ENCODE results near the gene ESYT2. TPM values are rescaled to one million over a fixed set of nuclear protein-coding genes. Genes with fewer than 3 reads are reported as not detected.

Gene ESYT2
- polyA plus RNA-seq, 1 donor (not counting 4 experiments of a cell fraction or from before 2014, with no cell fraction given): 45.9 TPM

- Histone ChIP-seq H3K4me2 (ENCODE audit: control insufficient read depth, extremely low read depth, insufficient read depth, low read depth, low read length) (no peak overlapping the region), H3K27ac (ENCODE audit: control insufficient read depth, insufficient read depth, low read length) (no peak overlapping the region), H3K79me2 (ENCODE audit: control insufficient read depth, insufficient read depth, low read length) (no peaks in the 10 kb centered on the region), H3K9ac (ENCODE audit: control insufficient read depth, extremely low read depth, insufficient read depth, low read length) (no peak overlapping the region), H2AFZ (ENCODE audit: control insufficient read depth, low read length) (no peak overlapping the region), H3K36me3 (ENCODE audit: control insufficient read depth in 2 of 2, extremely low read depth in 1 of 2, insufficient read depth in 2 of 2, low read length in 2 of 2) (peaks cover 19 to 21% of the 10 kb centered on the region in 2 experiments), H3K27me3 (ENCODE audit: control insufficient read depth, extremely low read depth, insufficient read depth, low read length) (no peaks in the 10 kb centered on the region), H4K20me1 (ENCODE audit: control insufficient read depth, extremely low read depth, insufficient read depth, low read length) (no peaks in the 10 kb centered on the region), H3K9me3 (ENCODE audit: control insufficient read depth, low read depth, low read length) (no peaks in the 10 kb centered on the region), H3K4me1 (ENCODE audit: control insufficient read depth, extremely low read depth, insufficient read depth, low read length) (no peaks in the 10 kb centered on the region), H3K9me1 (ENCODE audit: control insufficient read depth, extremely low read depth, insufficient read depth, low read length) (no peaks in the 10 kb centered on the region), H3K4me3 (ENCODE audit: control insufficient read depth in 2 of 3, extremely low read depth in 1 of 3, insufficient read depth in 2 of 3, low read depth in 1 of 3, low read length in 3 of 3) (no peak overlapping the region)
- DNase-seq (ENCODE audit: low read depth, low spot score): no peak
- TF ChIP-seq EZH2 (IDR thresholded peaks at IDR 0.05; ENCODE audit: low read length) (no peak), CTCF (optimal IDR thresholded peaks at IDR 0.05 in 1 of 3, IDR thresholded peaks at IDR 0.05 in 1 of 3, conservative IDR thresholded peaks at IDR 0.05 in 1 of 3; ENCODE audit: extremely low read depth in 1 of 3, insufficient read depth in 2 of 3, low read length in 3 of 3) (no peak)
- dilution Hi-C loops (cut with MboI; ENCODE audit: extremely low pct_ligation_motif_present, low sequenced_read_pairs): no loop called here
- FAIRE-seq: no peak
Observed at GRCh38 chr7:158766570-158767281, 62.6 kb downstream of the ESYT2 start.

- Histone ChIP-seq H4K20me1 (ENCODE audit: control insufficient read depth, extremely low read depth, insufficient read depth, low read length) (no peaks in the 10 kb centered on the region), H3K4me3 (ENCODE audit: control insufficient read depth in 2 of 3, extremely low read depth in 1 of 3, insufficient read depth in 2 of 3, low read depth in 1 of 3, low read length in 3 of 3) (no peak overlapping the region), H3K9me3 (ENCODE audit: control insufficient read depth, low read depth, low read length) (no peaks in the 10 kb centered on the region), H3K4me1 (ENCODE audit: control insufficient read depth, extremely low read depth, insufficient read depth, low read length) (no peaks in the 10 kb centered on the region), H3K9ac (ENCODE audit: control insufficient read depth, extremely low read depth, insufficient read depth, low read length) (no peak overlapping the region), H3K9me1 (ENCODE audit: control insufficient read depth, extremely low read depth, insufficient read depth, low read length) (no peaks in the 10 kb centered on the region), H3K36me3 (ENCODE audit: control insufficient read depth in 2 of 2, extremely low read depth in 1 of 2, insufficient read depth in 2 of 2, low read length in 2 of 2) (peaks cover 19 to 37% of the 10 kb centered on the region in 2 experiments), H3K27me3 (ENCODE audit: control insufficient read depth, extremely low read depth, insufficient read depth, low read length) (no peaks in the 10 kb centered on the region), H3K4me2 (ENCODE audit: control insufficient read depth, extremely low read depth, insufficient read depth, low read depth, low read length) (no peak overlapping the region), H2AFZ (ENCODE audit: control insufficient read depth, low read length) (no peak overlapping the region), H3K27ac (ENCODE audit: control insufficient read depth, insufficient read depth, low read length) (no peak overlapping the region), H3K79me2 (ENCODE audit: control insufficient read depth, insufficient read depth, low read length) (no peaks in the 10 kb centered on the region)
- dilution Hi-C loops (cut with MboI; ENCODE audit: extremely low pct_ligation_motif_present, low sequenced_read_pairs): no loop called here
- DNase-seq (ENCODE audit: low read depth, low spot score) (no peak), FAIRE-seq (no peak)
- TF ChIP-seq CTCF (optimal IDR thresholded peaks at IDR 0.05 in 1 of 3, IDR thresholded peaks at IDR 0.05 in 1 of 3, conservative IDR thresholded peaks at IDR 0.05 in 1 of 3; ENCODE audit: extremely low read depth in 1 of 3, insufficient read depth in 2 of 3, low read length in 3 of 3) (no peak), EZH2 (IDR thresholded peaks at IDR 0.05; ENCODE audit: low read length) (no peak)
Observed at GRCh38 chr7:158765020-158765419, 64.3 kb downstream of the ESYT2 start.
